GM12874 (cell line): ENCODE results near the gene ASB4.

ENCODE experiments used
- TF ChIP-seq, protein P1 (sequence below): IDR thresholded peaks from 2 replicates; pipeline ENCODE4 v1.5.1; 2011; ENCODE audit warnings: low read depth, mild to moderate bottlenecking, control low read depth, low read length, moderate library complexity; ENCODE audit not compliant: insufficient read depth

Gene ASB4

DNA sequence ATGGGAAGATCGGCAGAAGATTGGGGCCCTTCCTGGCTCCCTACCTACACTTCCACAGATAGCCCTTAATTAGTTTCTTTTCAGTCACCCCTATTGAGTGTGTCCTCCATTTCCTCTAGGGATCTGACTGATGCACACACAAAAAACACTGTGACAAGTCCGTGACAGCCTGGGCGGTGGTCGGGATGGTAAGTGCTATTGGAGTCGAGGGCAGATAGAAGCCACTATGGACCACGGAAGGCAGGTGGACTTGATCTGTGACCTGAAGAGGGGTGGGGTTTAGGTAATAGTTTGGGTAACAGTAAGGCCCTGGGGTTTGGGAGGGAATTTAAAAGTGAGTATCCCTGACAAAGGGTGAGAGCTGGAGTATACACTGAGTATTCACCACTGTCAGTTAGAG lies 57.6 kb downstream of the ASB4 start:
- TF ChIP-seq, protein P1, sequence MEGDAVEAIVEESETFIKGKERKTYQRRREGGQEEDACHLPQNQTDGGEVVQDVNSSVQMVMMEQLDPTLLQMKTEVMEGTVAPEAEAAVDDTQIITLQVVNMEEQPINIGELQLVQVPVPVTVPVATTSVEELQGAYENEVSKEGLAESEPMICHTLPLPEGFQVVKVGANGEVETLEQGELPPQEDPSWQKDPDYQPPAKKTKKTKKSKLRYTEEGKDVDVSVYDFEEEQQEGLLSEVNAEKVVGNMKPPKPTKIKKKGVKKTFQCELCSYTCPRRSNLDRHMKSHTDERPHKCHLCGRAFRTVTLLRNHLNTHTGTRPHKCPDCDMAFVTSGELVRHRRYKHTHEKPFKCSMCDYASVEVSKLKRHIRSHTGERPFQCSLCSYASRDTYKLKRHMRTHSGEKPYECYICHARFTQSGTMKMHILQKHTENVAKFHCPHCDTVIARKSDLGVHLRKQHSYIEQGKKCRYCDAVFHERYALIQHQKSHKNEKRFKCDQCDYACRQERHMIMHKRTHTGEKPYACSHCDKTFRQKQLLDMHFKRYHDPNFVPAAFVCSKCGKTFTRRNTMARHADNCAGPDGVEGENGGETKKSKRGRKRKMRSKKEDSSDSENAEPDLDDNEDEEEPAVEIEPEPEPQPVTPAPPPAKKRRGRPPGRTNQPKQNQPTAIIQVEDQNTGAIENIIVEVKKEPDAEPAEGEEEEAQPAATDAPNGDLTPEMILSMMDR: no peak

DNA sequence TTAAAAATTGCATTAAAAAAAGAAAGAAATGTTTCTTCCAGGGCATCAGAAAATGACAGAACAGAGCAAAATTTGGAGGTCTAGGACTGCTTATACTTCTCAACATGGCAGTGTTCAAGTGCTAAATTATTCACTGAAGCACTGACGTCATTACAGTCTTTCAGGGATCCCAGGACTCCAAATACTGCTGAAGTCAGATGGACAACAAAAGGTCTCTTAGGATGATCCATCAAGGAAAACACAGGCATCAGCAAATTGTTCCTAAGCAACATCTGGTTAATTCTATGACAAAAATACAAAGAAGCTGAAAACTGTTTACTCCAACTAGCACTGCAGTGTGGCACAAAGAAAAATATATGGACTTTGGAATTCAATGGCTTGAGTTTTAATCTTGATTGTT lies 58.4 kb downstream of the ASB4 start:
- TF ChIP-seq, protein P1: no peak

DNA sequence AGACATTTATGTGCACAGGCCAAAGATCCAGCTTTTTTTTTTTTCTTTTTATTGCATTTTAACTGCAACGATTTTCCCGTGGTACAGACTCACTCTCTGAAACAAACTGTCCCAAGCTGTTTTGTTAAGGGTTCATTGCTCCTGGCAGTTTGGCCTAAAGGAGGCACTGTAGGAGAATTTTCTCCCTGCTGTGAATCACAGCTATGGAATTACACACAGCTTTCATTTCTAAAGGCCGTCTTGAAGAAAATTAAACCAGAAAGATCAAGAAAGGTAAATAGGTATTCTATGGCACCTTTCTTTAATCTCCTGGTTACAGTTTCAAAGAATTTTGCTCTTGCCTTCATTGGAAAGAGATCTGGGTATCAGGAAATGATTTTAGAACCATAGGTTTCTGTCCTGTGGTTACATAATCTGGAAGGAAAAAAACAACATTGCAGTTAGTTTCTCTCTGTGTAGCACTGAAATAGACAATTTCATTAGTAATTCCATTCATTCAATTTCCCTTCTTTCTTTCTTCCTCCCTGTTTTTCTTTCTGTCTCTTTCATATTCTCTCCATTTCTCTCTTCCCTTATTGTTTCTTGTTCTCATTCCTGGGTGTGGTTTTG lies 59.4 kb downstream of the ASB4 start:
- TF ChIP-seq, protein P1: peak; percentile 35; the same call in 1 of the 2 replicates

DNA sequence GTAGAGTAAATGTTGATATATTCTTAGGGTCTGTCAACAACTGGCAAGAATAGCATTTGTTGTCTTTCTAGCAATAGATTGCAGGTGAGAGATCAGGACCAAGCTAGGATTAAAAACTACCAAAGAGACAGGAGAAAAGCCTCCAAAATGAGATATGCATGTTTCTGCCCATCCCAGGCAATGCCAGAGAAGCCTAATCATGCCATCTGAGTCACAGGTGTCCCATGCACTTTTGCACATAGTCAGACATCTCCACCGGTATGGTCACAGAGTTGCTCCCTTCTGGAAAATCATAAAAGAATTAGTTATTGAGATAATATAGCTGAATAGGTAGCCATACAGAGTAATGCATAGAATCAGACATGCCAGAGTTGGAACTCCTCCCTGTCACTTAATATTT lies 59.9 kb downstream of the ASB4 start:
- TF ChIP-seq, protein P1: no peak

DNA sequence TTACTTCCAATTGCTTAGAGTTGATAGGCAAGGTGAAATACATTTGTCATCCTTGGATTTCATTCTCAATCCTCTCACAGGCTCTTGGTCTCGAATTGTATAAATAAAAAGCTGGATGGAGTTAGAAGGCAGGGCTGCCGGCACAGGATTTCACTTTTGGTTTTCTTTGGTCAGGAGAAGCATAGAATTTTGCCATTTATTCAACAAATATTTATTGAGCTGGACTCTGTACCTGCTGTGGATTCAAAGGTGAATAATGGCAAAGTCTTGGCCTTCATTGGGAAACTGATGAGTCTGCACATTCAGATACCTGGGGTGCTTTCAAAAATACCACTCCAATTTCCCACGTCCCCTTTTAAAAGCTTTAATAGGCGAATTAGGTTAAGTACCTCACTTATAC lies 60.9 kb downstream of the ASB4 start:
- TF ChIP-seq, protein P1: no peak

DNA sequence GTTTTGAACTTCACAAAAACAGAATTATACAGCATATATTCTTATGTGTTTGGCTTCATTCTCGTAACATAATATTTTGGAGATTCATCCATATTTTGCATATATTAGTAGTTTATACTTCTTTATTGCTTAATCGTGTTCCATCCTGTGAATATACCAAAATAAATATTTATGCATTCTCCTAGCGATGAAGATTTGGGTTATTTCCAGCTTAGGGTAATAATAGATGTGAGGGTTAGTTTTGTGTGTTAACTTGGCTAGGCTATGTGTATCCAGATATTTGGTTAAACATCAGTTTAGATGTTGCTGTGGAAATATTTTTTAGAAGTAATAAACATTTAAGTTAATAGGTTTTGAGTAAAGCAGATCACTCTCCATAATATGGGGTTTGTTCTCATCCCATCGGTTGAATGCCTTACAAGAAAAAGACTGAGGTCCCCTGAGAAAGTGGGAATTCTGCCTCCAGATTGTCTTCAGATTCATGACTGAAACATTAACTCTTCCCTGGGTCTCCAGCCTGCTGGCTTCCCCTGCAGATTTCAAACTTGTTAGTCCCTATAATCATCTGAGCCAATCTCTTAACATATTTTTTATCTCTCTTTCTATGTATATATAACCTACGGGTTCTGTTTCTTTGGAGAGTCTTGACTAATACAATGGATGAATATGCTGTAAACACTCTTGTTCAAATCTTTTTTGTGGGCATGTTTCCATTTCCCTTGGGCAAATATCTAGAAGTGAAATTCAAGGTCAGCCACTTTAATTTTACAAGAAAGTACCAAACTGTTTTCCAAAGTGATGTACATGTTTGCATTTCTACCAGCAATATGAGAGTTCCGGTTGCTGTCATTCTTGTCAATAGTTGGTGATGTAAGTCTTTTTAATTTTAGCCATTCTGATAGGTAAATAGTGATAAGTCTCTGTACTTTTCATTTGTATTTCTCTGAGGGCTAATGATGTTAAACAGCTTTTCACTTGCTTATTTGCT lies 61.9 kb downstream of the ASB4 start:
- TF ChIP-seq, protein P1: no peak

DNA sequence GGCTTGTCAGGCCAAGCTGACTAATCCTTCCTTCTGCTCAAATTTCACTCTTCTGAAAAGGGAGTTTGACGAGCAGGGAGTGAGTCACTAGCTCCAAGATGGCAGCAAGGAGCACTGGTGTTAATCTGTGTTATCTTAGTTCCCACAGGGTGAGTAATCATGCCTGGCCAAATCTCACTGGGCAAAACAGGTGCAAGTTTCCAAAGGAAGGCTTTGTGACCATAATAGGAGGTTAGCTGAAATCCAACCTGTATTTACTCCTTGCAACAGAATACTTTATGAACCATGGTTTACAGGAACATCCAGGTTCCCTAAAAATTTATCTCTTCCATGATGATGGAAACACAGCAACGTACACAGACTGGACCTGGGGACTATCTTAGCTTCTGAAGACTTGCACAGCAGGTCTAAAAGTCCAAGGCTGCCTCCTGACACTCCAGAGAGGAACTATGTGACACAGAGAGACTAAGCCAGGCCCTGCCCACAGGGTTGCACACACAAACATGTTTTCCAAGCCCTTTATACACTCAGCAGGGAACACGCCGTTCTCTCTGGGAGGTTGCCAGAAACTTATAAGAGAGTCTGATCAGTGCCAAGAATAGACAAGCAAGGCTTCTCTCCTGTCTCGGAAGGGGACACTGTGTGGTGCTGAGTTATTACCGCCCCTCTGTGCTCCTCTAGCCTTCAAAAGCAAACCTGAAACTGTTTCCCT lies 64.2 kb downstream of the ASB4 start:
- TF ChIP-seq, protein P1: no peak
